Activated naive CD4-positive, alpha-beta T cell treated with anti-CD3 and anti-CD28 coated beads, Interleukin-2, amount 50 U/mL, for 24 hours (primary cell): ENCODE results near the gene RSF1.

Experiments used
- H3K27ac Mint-ChIP-seq: one replicate; pipeline ENCODE4 v1.8.0; 2021; ENCODE audit warnings: mild to moderate bottlenecking, mixed read lengths
- H3K27me3 Mint-ChIP-seq: one replicate; pipeline ENCODE4 v1.8.0; 2021; ENCODE audit warnings: mixed read lengths
- H3K36me3 Mint-ChIP-seq: one replicate; pipeline ENCODE4 v1.8.0; 2021; ENCODE audit warnings: mixed read lengths
- H3K4me1 Mint-ChIP-seq: one replicate; pipeline ENCODE4 v1.8.0; 2021; ENCODE audit warnings: mixed read lengths
- H3K4me3 Mint-ChIP-seq: one replicate; pipeline ENCODE4 v1.8.0; 2021; ENCODE audit warnings: mild to moderate bottlenecking, mixed read lengths
- H3K9me3 Mint-ChIP-seq: one replicate; pipeline ENCODE4 v1.8.0; 2021; ENCODE audit warnings: mixed read lengths

Gene RSF1

GRCh38 chr11:77697865-77698264 lies 122.7 kb downstream of the RSF1 start:
- Mint-ChIP-seq H3K9me3 (no peaks in the 10 kb centered on the region), H3K36me3 (peaks cover 28% of the 10 kb centered on the region), H3K27ac (no peak overlapping the region), H3K4me3 (no peak overlapping the region), H3K27me3 (no peaks in the 10 kb centered on the region), H3K4me1 (peaks cover 12% of the 10 kb centered on the region)

GRCh38 chr11:77695417-77695816 lies 125.1 kb downstream of the RSF1 start:
- Mint-ChIP-seq H3K9me3 (no peaks in the 10 kb centered on the region), H3K36me3 (peaks cover 20% of the 10 kb centered on the region), H3K27me3 (no peaks in the 10 kb centered on the region), H3K4me3 (no peak overlapping the region), H3K27ac (peak overlapping the region; percentile 46), H3K4me1 (no peaks in the 10 kb centered on the region)

- Mint-ChIP-seq H3K27ac (no peak overlapping the region), H3K9me3 (no peaks in the 10 kb centered on the region), H3K36me3 (peaks cover 15% of the 10 kb centered on the region), H3K4me3 (no peak overlapping the region), H3K4me1 (no peaks in the 10 kb centered on the region), H3K27me3 (no peaks in the 10 kb centered on the region)
Observed at GRCh38 chr11:77690649-77691048, 129.9 kb downstream of the RSF1 start.

- peaks cover 15% of the 10 kb centered on the region for H3K36me3 Mint-ChIP-seq
Observed at GRCh38 chr11:77687088-77687487, 133.4 kb downstream of the RSF1 start.

GRCh38 chr11:77677138-77677537 lies 143.4 kb downstream of the RSF1 start:
- H3K36me3 Mint-ChIP-seq: peaks cover 33% of the 10 kb centered on the region
- no peaks in the 10 kb centered on the region for H3K27me3 Mint-ChIP-seq
- H3K4me1 Mint-ChIP-seq: no peaks in the 10 kb centered on the region
- H3K27ac Mint-ChIP-seq: no peak overlapping the region
- H3K4me3 Mint-ChIP-seq: no peak overlapping the region
- H3K9me3 Mint-ChIP-seq: no peaks in the 10 kb centered on the region

More at GRCh38 chr11:77687088-77687487, 133.4 kb downstream of the RSF1 start:
- H3K27me3 Mint-ChIP-seq: no peaks in the 10 kb centered on the region
- H3K4me3 Mint-ChIP-seq: no peak overlapping the region
- no peaks in the 10 kb centered on the region for H3K4me1 Mint-ChIP-seq
- H3K27ac Mint-ChIP-seq: no peak overlapping the region
- no peaks in the 10 kb centered on the region for H3K9me3 Mint-ChIP-seq

- H3K27me3 Mint-ChIP-seq: no peaks in the 10 kb centered on the region
- H3K36me3 Mint-ChIP-seq: peaks cover 41% of the 10 kb centered on the region
- H3K9me3 Mint-ChIP-seq: no peaks in the 10 kb centered on the region
- H3K4me3 Mint-ChIP-seq: no peak overlapping the region
- H3K27ac Mint-ChIP-seq: no peak overlapping the region
- no peaks in the 10 kb centered on the region for H3K4me1 Mint-ChIP-seq
Observed at GRCh38 chr11:77672264-77672663, 148.3 kb downstream of the RSF1 start.

- Mint-ChIP-seq H3K36me3 (peaks cover 32% of the 10 kb centered on the region), H3K27ac (no peak overlapping the region), H3K27me3 (no peaks in the 10 kb centered on the region), H3K4me3 (no peak overlapping the region), H3K4me1 (no peaks in the 10 kb centered on the region), H3K9me3 (no peaks in the 10 kb centered on the region)
Observed at GRCh38 chr11:77669848-77670511, 150.5 kb downstream of the RSF1 start.

- Mint-ChIP-seq H3K27ac (no peak overlapping the region), H3K4me3 (no peak overlapping the region), H3K27me3 (no peaks in the 10 kb centered on the region), H3K4me1 (no peaks in the 10 kb centered on the region), H3K36me3 (peaks cover 29% of the 10 kb centered on the region), H3K9me3 (no peaks in the 10 kb centered on the region)
Observed at GRCh38 chr11:77668760-77669159, 151.8 kb downstream of the RSF1 start.

GRCh38 chr11:77665240-77665965 lies 155.1 kb downstream of the RSF1 start:
- H3K27ac Mint-ChIP-seq: no peak overlapping the region
- H3K36me3 Mint-ChIP-seq: peaks cover 19% of the 10 kb centered on the region
- no peaks in the 10 kb centered on the region for H3K9me3 Mint-ChIP-seq
- H3K4me3 Mint-ChIP-seq: no peak overlapping the region
- H3K4me1 Mint-ChIP-seq: no peaks in the 10 kb centered on the region
- no peaks in the 10 kb centered on the region for H3K27me3 Mint-ChIP-seq

- peaks cover 2% of the 10 kb centered on the region for H3K36me3 Mint-ChIP-seq
- no peak overlapping the region for H3K27ac Mint-ChIP-seq
- H3K9me3 Mint-ChIP-seq: no peaks in the 10 kb centered on the region
- H3K4me3 Mint-ChIP-seq: no peak overlapping the region
- no peaks in the 10 kb centered on the region for H3K4me1 Mint-ChIP-seq
- H3K27me3 Mint-ChIP-seq: no peaks in the 10 kb centered on the region
Observed at GRCh38 chr11:77661670-77662069, 158.9 kb downstream of the RSF1 start.

- H3K27ac Mint-ChIP-seq: no peak overlapping the region
Observed at GRCh38 chr11:77660947-77661346, 159.6 kb downstream of the RSF1 start.

GRCh38 chr11:77658213-77659013 lies 162.1 kb downstream of the RSF1 start:
- Mint-ChIP-seq H3K4me3 (no peak overlapping the region), H3K9me3 (no peaks in the 10 kb centered on the region), H3K27ac (no peak overlapping the region), H3K4me1 (no peaks in the 10 kb centered on the region), H3K27me3 (no peaks in the 10 kb centered on the region), H3K36me3 (no peaks in the 10 kb centered on the region)

More at GRCh38 chr11:77660947-77661346, 159.6 kb downstream of the RSF1 start:
- Mint-ChIP-seq H3K36me3 (peaks cover 1% of the 10 kb centered on the region), H3K4me1 (no peaks in the 10 kb centered on the region), H3K9me3 (no peaks in the 10 kb centered on the region), H3K4me3 (no peak overlapping the region), H3K27me3 (no peaks in the 10 kb centered on the region)

GRCh38 chr11:77656362-77656761 lies 164.2 kb downstream of the RSF1 start:
- no peaks in the 10 kb centered on the region for H3K36me3 Mint-ChIP-seq
- no peaks in the 10 kb centered on the region for H3K27me3 Mint-ChIP-seq
- H3K9me3 Mint-ChIP-seq: no peaks in the 10 kb centered on the region
- H3K4me3 Mint-ChIP-seq: no peak overlapping the region
- no peak overlapping the region for H3K27ac Mint-ChIP-seq
- H3K4me1 Mint-ChIP-seq: no peaks in the 10 kb centered on the region

GRCh38 chr11:77654770-77655434 lies 165.6 kb downstream of the RSF1 start:
- Mint-ChIP-seq H3K4me1 (no peaks in the 10 kb centered on the region), H3K27me3 (no peaks in the 10 kb centered on the region), H3K36me3 (no peaks in the 10 kb centered on the region), H3K4me3 (no peak overlapping the region), H3K9me3 (no peaks in the 10 kb centered on the region), H3K27ac (no peak overlapping the region)

- H3K27ac Mint-ChIP-seq: no peak overlapping the region
- no peaks in the 10 kb centered on the region for H3K4me1 Mint-ChIP-seq
- H3K36me3 Mint-ChIP-seq: no peaks in the 10 kb centered on the region
- no peaks in the 10 kb centered on the region for H3K9me3 Mint-ChIP-seq
- no peak overlapping the region for H3K4me3 Mint-ChIP-seq
- H3K27me3 Mint-ChIP-seq: peaks cover 6% of the 10 kb centered on the region
Observed at GRCh38 chr11:77650123-77650522, 170.4 kb downstream of the RSF1 start.
